Endothelial cell of umbilical vein (primary cell): ENCODE measurements around the gene NRP2. TPM values are rescaled to one million over a fixed set of nuclear protein-coding genes. Genes with fewer than 3 reads are reported as not detected.

Source experiments
- BruUV-seq: library from RNA; stranded (reverse); fragments of 400-500 nt; replicated peaks from 2 replicates; lab custom pipeline; 2021; lab: Mats Ljungman, UMichigan
- CTCF ChIA-PET: fragments of 300-600, 350-600 bp; sonication (Branson Sonifier 250); formaldehyde crosslinking; loops from one replicate; lab custom pipeline; 2021; ENCODE audit warnings: antibody characterized with exemption, inconsistent platforms; lab: Charles Lee
- POLR2A ChIA-PET: fragments of 300-600, 350-600 bp; sonication (Branson Sonifier 250); formaldehyde crosslinking; loops from one replicate; lab custom pipeline; 2021; ENCODE audit warnings: antibody characterized with exemption, inconsistent platforms; lab: Charles Lee
- DNase-seq: peaks from one replicate; pipeline ENCODE4 v3.0.0-alpha.2; 2011; ENCODE audit warnings: low read depth, low spot score
- FAIRE-seq: peaks from 2 replicates; lab custom pipeline; 2011; peaks lifted over from hg19 to GRCh38; lab: Jason Lieb, UNC
- H2AFZ ChIP-seq: 2 replicates; pipeline ENCODE4 v1.6.0; 2012; ENCODE audit warnings: low read depth, low read length, control low read depth, inconsistent platforms
- H3K27ac ChIP-seq: 2 replicates; pipeline ENCODE4 v1.5.1; 2011; ENCODE audit warnings: low read depth, mild to moderate bottlenecking, control low read depth, low read length, moderate library complexity; ENCODE audit not compliant: insufficient read depth
- H3K27me3 ChIP-seq, 2 experiments: 2 replicates each; pipeline versions ENCODE4 v1.6.0 to v1.6.1; 2011; ENCODE audit warnings: low read length in 2 of 2, mixed read lengths in 1 of 2; ENCODE audit not compliant: control insufficient read depth in 2 of 2, insufficient read depth in 2 of 2
- H3K36me3 ChIP-seq, 2 experiments: 2 replicates in 1 of 2; 3 replicates in 1 of 2; pipeline ENCODE4 v1.5.1; 2011; ENCODE audit warnings: low read length in 2 of 2, mild to moderate bottlenecking in 1 of 2, moderate library complexity in 1 of 2; ENCODE audit not compliant: control insufficient read depth in 2 of 2, insufficient read depth in 2 of 2; ENCODE audit errors: extremely low read depth in 1 of 2
- H3K4me1 ChIP-seq: 3 replicates; pipeline ENCODE4 v1.5.1; 2011; ENCODE audit warnings: mild to moderate bottlenecking, low read length; ENCODE audit not compliant: control insufficient read depth, insufficient read depth; ENCODE audit errors: extremely low read depth
- H3K4me2 ChIP-seq: 2 replicates; pipeline ENCODE4 v1.6.1; 2011; ENCODE audit warnings: low read length, control low read depth, mixed read lengths; ENCODE audit not compliant: insufficient read depth
- H3K4me3 ChIP-seq, 3 experiments: fragments of 200-600 bp in 1 of 3; sonication (generic), shearing (Covaris generic) in 1 of 3; replicated peaks in 1 of 3; 2 replicates each; pipeline ENCODE4 v1.5.1; 2011 to 2016; ENCODE audit warnings: control low read depth in 3 of 3, low read length in 3 of 3, mild to moderate bottlenecking in 2 of 3, inconsistent platforms in 1 of 3, low read depth in 1 of 3, moderate library complexity in 1 of 3; ENCODE audit not compliant: insufficient read depth in 1 of 3
- H3K79me2 ChIP-seq: 2 replicates; pipeline ENCODE4 v1.6.0; 2012; ENCODE audit warnings: low read length, inconsistent platforms; ENCODE audit not compliant: control insufficient read depth, insufficient read depth
- H3K9ac ChIP-seq: replicated peaks from 2 replicates; pipeline ENCODE3; 2011; ENCODE audit warnings: low read length, control low read depth; ENCODE audit not compliant: insufficient read depth; ENCODE audit errors: extremely low read depth
- H3K9me1 ChIP-seq: replicated peaks from 3 replicates; pipeline ENCODE4 v1.6.0; 2011; ENCODE audit warnings: mild to moderate bottlenecking, low read length; ENCODE audit not compliant: control insufficient read depth, insufficient read depth; ENCODE audit errors: extremely low read depth
- H3K9me3 ChIP-seq: replicated peaks from 2 replicates; pipeline ENCODE4 v1.5.1; 2012; ENCODE audit warnings: low read length, inconsistent platforms; ENCODE audit not compliant: control insufficient read depth, insufficient read depth
- H4K20me1 ChIP-seq: replicated peaks from 2 replicates; pipeline ENCODE3; 2011; ENCODE audit warnings: mild to moderate bottlenecking, low read length; ENCODE audit not compliant: control insufficient read depth, insufficient read depth; ENCODE audit errors: extremely low read depth
- EZH2 ChIP-seq: IDR thresholded peaks from 2 replicates; pipeline ENCODE4 v1.6.1; 2012; ENCODE audit warnings: borderline replicate concordance, low read depth, mild to moderate bottlenecking, moderate library complexity, low read length, inconsistent platforms; ENCODE audit not compliant: severe bottlenecking
- FOS ChIP-seq: IDR thresholded peaks from 2 replicates; pipeline ENCODE4 v1.6.1; 2011; ENCODE audit warnings: mild to moderate bottlenecking, low read length, moderate library complexity, borderline replicate concordance; ENCODE audit not compliant: insufficient read depth
- GATA2 ChIP-seq: IDR thresholded peaks from 2 replicates; pipeline ENCODE4 v1.7.0; 2011; ENCODE audit warnings: low read depth, mild to moderate bottlenecking, moderate library complexity, mixed read lengths, low read length; ENCODE audit not compliant: insufficient read length, insufficient read depth
- JUN ChIP-seq: IDR thresholded peaks from 2 replicates; pipeline ENCODE4 v1.6.1; 2011; ENCODE audit warnings: borderline replicate concordance, low read depth; ENCODE audit not compliant: insufficient read length, insufficient read depth
- MYC ChIP-seq: IDR thresholded peaks from one replicate; pipeline ENCODE4 v1.6.1; 2011; ENCODE audit warnings: mild to moderate bottlenecking, low read depth, low read length
- POLR2A ChIP-seq: IDR thresholded peaks from 2 replicates; pipeline ENCODE4 v1.6.1; 2012; ENCODE audit warnings: low read depth, mild to moderate bottlenecking, control low read depth, low read length
- POLR2AphosphoS5 ChIP-seq: IDR thresholded peaks from 2 replicates; pipeline ENCODE4 v1.6.1; 2012; ENCODE audit warnings: low read depth, mild to moderate bottlenecking, control low read depth, low read length, moderate library complexity; ENCODE audit not compliant: insufficient read depth
- dilution Hi-C: fragments of 300-500 bp; cut with MboI; formaldehyde crosslinking; loops from one replicate; pipeline ENCODE4 v1.15.0; 2019; ENCODE audit warnings: low sequenced_read_pairs; ENCODE audit not compliant: extremely low pct_ligation_motif_present
- intact Hi-C: fragments of 100-400 bp; cut with micrococcal nuclease; formaldehyde crosslinking; loops from one replicate; pipeline ENCODE4 v1.10.0; 2022
- polyA plus RNA-seq, 4 experiments: library from polyadenylated mRNA; depleted of rRNA in 3 of 4; stranded (reverse) in 3 of 4; unstranded in 1 of 4; fragments of >200 nt; gene quantifications; 2 replicates each; pipeline versions ENCODE4 v1.2.1 to v1.2.3, GENCODE V29; 2011 to 2012; ENCODE audit warnings: missing spikeins in 1 of 4
- total RNA-seq: library from RNA; stranded (reverse); gene quantifications from 2 replicates; pipeline ENCODE4 v1.2.3, GENCODE V29; 2021
- TF ChIP-seq, protein P1 (sequence below): IDR thresholded peaks from 2 replicates; pipeline ENCODE4 v1.6.1; 2011; ENCODE audit not compliant: insufficient read depth, insufficient read length
- TF ChIP-seq, protein P2 (sequence below), 2 donors: IDR thresholded peaks; 1 replicate in 1 of 2; 2 replicates in 1 of 2; pipeline ENCODE4 v1.5.1; 2011; ENCODE audit warnings: low read length in 2 of 2, mild to moderate bottlenecking in 2 of 2, moderate library complexity in 2 of 2, control low read depth in 1 of 2, inconsistent platforms in 1 of 2, low read depth in 1 of 2; ENCODE audit not compliant: insufficient read depth in 1 of 2; ENCODE audit errors: extremely low read depth in 1 of 2

Gene NRP2
- total and polyA plus RNA-seq, 2 donors (not counting 3 experiments of a cell fraction or from before 2014, with no cell fraction given) = 160 to 240 TPM

DNA sequence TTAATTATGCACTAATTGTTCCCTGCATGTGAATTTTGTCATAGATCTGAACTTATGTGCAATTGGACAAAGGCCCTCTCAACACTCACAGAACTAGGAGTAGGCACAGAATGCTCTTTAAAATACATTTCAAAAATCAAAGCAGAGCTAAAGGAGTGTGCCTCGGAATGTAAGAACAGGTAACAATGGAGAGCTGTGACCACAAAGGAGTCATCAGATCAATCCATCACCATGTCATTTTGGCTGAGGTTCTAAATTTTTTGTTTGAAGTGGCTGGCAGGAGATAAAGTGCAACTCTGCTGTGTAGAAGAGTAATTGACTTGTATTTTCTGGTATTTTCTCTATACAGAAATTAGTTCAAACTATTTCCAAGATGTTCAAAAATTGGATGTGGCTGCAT is 155.4 kb downstream of the NRP2 start:
- dilution Hi-C loops = no loop called here
- no peaks in the 10 kb centered on the region for H4K20me1 ChIP-seq
- intact Hi-C loops = no loop called here
- H3K27ac ChIP-seq = no peak overlapping the region
- H3K36me3 ChIP-seq = no peaks in the 10 kb centered on the region
- no peaks in the 10 kb centered on the region for H3K9me1 ChIP-seq
- ChIA-PET CTCF (interaction anchor here (1.2 kb wide), 1 partner anchor 15 kb away, joined by 3 read pairs; no protein-coding TSS in a partner anchor), POLR2A (interaction anchor here (0.6 kb wide), 1 partner anchor 176 kb away, joined by 5 read pairs; no protein-coding TSS in a partner anchor)
- FAIRE-seq (no peak), DNase-seq (no peak)
- H3K9me3 ChIP-seq = no peaks in the 10 kb centered on the region
- H2AFZ ChIP-seq = no peak overlapping the region
- no peak overlapping the region for H3K4me3 ChIP-seq
- TF ChIP-seq, protein P1, sequence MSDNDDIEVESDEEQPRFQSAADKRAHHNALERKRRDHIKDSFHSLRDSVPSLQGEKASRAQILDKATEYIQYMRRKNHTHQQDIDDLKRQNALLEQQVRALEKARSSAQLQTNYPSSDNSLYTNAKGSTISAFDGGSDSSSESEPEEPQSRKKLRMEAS = no peak
- TF ChIP-seq POLR2A (no peak), GATA2 (no peak), POLR2AphosphoS5 (no peak), JUN (no peak), FOS (no peak), EZH2 (no peak), MYC (no peak)
- TF ChIP-seq, protein P2, sequence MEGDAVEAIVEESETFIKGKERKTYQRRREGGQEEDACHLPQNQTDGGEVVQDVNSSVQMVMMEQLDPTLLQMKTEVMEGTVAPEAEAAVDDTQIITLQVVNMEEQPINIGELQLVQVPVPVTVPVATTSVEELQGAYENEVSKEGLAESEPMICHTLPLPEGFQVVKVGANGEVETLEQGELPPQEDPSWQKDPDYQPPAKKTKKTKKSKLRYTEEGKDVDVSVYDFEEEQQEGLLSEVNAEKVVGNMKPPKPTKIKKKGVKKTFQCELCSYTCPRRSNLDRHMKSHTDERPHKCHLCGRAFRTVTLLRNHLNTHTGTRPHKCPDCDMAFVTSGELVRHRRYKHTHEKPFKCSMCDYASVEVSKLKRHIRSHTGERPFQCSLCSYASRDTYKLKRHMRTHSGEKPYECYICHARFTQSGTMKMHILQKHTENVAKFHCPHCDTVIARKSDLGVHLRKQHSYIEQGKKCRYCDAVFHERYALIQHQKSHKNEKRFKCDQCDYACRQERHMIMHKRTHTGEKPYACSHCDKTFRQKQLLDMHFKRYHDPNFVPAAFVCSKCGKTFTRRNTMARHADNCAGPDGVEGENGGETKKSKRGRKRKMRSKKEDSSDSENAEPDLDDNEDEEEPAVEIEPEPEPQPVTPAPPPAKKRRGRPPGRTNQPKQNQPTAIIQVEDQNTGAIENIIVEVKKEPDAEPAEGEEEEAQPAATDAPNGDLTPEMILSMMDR (IDR thresholded peaks at IDR 0.05; ENCODE audit: extremely low read depth in 1 of 2, insufficient read depth in 1 of 2, low read depth in 1 of 2, low read length in 2 of 2) = no peak
- peaks cover 6 to 8% of the 10 kb centered on the region in 2 experiments for H3K27me3 ChIP-seq
- no TSS peak for BruUV-seq
- no peak overlapping the region for H3K9ac ChIP-seq
- H3K79me2 ChIP-seq = no peaks in the 10 kb centered on the region
- H3K4me1 ChIP-seq = no peaks in the 10 kb centered on the region
- no peak overlapping the region for H3K4me2 ChIP-seq
